ENCODE data around the gene CDH13. TPM values are rescaled to one million over a fixed set of nuclear protein-coding genes. Genes with fewer than 3 reads are reported as not detected.

The CDH13 gene
- polyA plus RNA-seq, 1 donor from 2014 or later, result 3.2 TPM

- no peaks in the 10 kb centered on the region for H3K9me3 ChIP-seq (ENCODE audit: low read length)
- no peak overlapping the region for H3K4me3 ChIP-seq (ENCODE audit: low read length)
- no peak overlapping the region for H3K4me2 ChIP-seq (ENCODE audit: low read length)
- H2AFZ ChIP-seq (ENCODE audit: low read depth, low read length), result no peak overlapping the region
- no peaks in the 10 kb centered on the region for H3F3A ChIP-seq (ENCODE audit: insufficient read depth, low read length, poor library complexity, severe bottlenecking)
- no peaks in the 10 kb centered on the region for H4K20me1 ChIP-seq (ENCODE audit: insufficient read depth)
- H3K36me3 ChIP-seq (ENCODE audit: insufficient read depth, low read length), result no peaks in the 10 kb centered on the region
- H3K9me2 ChIP-seq (ENCODE audit: insufficient read depth, low read length), result no peaks in the 10 kb centered on the region
- H3K27me3 ChIP-seq (ENCODE audit: insufficient read depth, low read depth, low read length), result no peaks in the 10 kb centered on the region
- no peak overlapping the region for H3K9ac ChIP-seq (ENCODE audit: low read length)
- H3K27ac ChIP-seq (ENCODE audit: low read length), result no peak overlapping the region
- H3K79me2 ChIP-seq (replicated peaks; ENCODE audit: insufficient read depth, low read length), result no peaks in the 10 kb centered on the region
- no peak for TF ChIP-seq RAD21 (conservative IDR thresholded peaks at IDR 0.05)
- TF ChIP-seq EZH2 (IDR thresholded peaks at IDR 0.05; ENCODE audit: borderline replicate concordance, insufficient read depth, low read length, poor library complexity, severe bottlenecking), result no peak
- TF ChIP-seq MXI1 (conservative IDR thresholded peaks at IDR 0.05; ENCODE audit: poor library complexity, severe bottlenecking), result peak; percentile 12
- no peak for TF ChIP-seq TAF1 (IDR thresholded peaks at IDR 0.05; ENCODE audit: low read depth)
- no peak for TF ChIP-seq CTCF (IDR thresholded peaks at IDR 0.05; ENCODE audit: poor library complexity, severe bottlenecking)
- TF ChIP-seq EP300 (conservative IDR thresholded peaks at IDR 0.05; ENCODE audit: poor library complexity, severe bottlenecking), result peak; percentile 45
- no peak for TF ChIP-seq POLR2AphosphoS5 (IDR thresholded peaks at IDR 0.05)
- no peak for TF ChIP-seq SMC3 (conservative IDR thresholded peaks at IDR 0.05; ENCODE audit: poor library complexity)
These were observed 686.0 kb downstream of the CDH13 start for GRCh38 chr16:83312718-83313245.

GRCh38 chr16:83315271-83315670 is 688.5 kb downstream of the CDH13 start:
- no peaks in the 10 kb centered on the region for H3K36me3 ChIP-seq (ENCODE audit: insufficient read depth, low read length)
- no peaks in the 10 kb centered on the region for H3K27me3 ChIP-seq (ENCODE audit: insufficient read depth, low read depth, low read length)
- H2AFZ ChIP-seq (ENCODE audit: low read depth, low read length), result no peak overlapping the region
- no peak overlapping the region for H3K9ac ChIP-seq (ENCODE audit: low read length)
- H3K9me2 ChIP-seq (ENCODE audit: insufficient read depth, low read length), result no peaks in the 10 kb centered on the region
- H3F3A ChIP-seq (ENCODE audit: insufficient read depth, low read length, poor library complexity, severe bottlenecking), result no peaks in the 10 kb centered on the region
- H3K4me3 ChIP-seq (ENCODE audit: low read length), result no peak overlapping the region
- H3K27ac ChIP-seq (ENCODE audit: low read length), result no peak overlapping the region
- no peak overlapping the region for H3K4me2 ChIP-seq (ENCODE audit: low read length)
- no peaks in the 10 kb centered on the region for H3K9me3 ChIP-seq (ENCODE audit: low read length)
- TF ChIP-seq POLR2AphosphoS5 (IDR thresholded peaks at IDR 0.05), result no peak
- TF ChIP-seq CTCF (IDR thresholded peaks at IDR 0.05; ENCODE audit: poor library complexity, severe bottlenecking), result no peak
- TF ChIP-seq TAF1 (IDR thresholded peaks at IDR 0.05; ENCODE audit: low read depth), result no peak
- no peak for TF ChIP-seq EP300 (conservative IDR thresholded peaks at IDR 0.05; ENCODE audit: poor library complexity, severe bottlenecking)
- no peak for TF ChIP-seq SMC3 (conservative IDR thresholded peaks at IDR 0.05; ENCODE audit: poor library complexity)
- TF ChIP-seq RAD21 (conservative IDR thresholded peaks at IDR 0.05), result no peak
- TF ChIP-seq REST (IDR thresholded peaks at IDR 0.05; ENCODE audit: borderline replicate concordance), result no peak
- TF ChIP-seq EZH2 (IDR thresholded peaks at IDR 0.05; ENCODE audit: borderline replicate concordance, insufficient read depth, low read length, poor library complexity, severe bottlenecking), result no peak
- TF ChIP-seq MXI1 (conservative IDR thresholded peaks at IDR 0.05; ENCODE audit: poor library complexity, severe bottlenecking), result no peak
- H4K20me1 ChIP-seq (ENCODE audit: insufficient read depth), result no peaks in the 10 kb centered on the region
- no peaks in the 10 kb centered on the region for H3K79me2 ChIP-seq (replicated peaks; ENCODE audit: insufficient read depth, low read length)

Data from neural cell (in vitro differentiated cells).